HT1080 (cell line): Measurements from ENCODE around the gene GUCD1. TPM values are rescaled to one million over a fixed set of nuclear protein-coding genes. Genes with fewer than 3 reads are reported as not detected.
A peak's percentile ranks its signal among the peaks of the same experiment; 100 is the strongest.

Experiments used
- DNase-seq: peaks from one replicate; pipeline ENCODE4 v3.0.0-alpha.2; 2015; ENCODE audit warnings: low read depth
- total RNA-seq: library from RNA; depleted of rRNA; stranded (reverse); fragments of >200 nt; shearing (Covaris generic); gene quantifications from 2 replicates; pipeline ENCODE4 v1.2.3, GENCODE V29; 2014

GUCD1 gene
- total RNA-seq, 1 experiment from 2014 or later: 172 TPM

GRCh38 chr22:24590596-24591173 is 35.7 kb upstream of the GUCD1 start:
- DNase-seq: no peak

- DNase-seq: no peak
Observed at GRCh38 chr22:24589518-24590030, 34.6 kb upstream of the GUCD1 start.

- no peak for DNase-seq
Observed at GRCh38 chr22:24588757-24589481, 34.0 kb upstream of the GUCD1 start.

GRCh38 chr22:24588381-24588756 is 33.4 kb upstream of the GUCD1 start:
- DNase-seq: peak; percentile 66

GRCh38 chr22:24587948-24588347 is 33.0 kb upstream of the GUCD1 start:
- no peak for DNase-seq

GRCh38 chr22:24587251-24587650 is 32.3 kb upstream of the GUCD1 start:
- DNase-seq: no peak

- no peak for DNase-seq
Observed at GRCh38 chr22:24585927-24586546, 31.1 kb upstream of the GUCD1 start.

GRCh38 chr22:24585461-24585860 is 30.5 kb upstream of the GUCD1 start:
- DNase-seq: no peak

GRCh38 chr22:24584871-24585411 is 30.0 kb upstream of the GUCD1 start:
- no peak for DNase-seq

- DNase-seq: no peak
Observed at GRCh38 chr22:24584166-24584790, 29.3 kb upstream of the GUCD1 start.

- DNase-seq: no peak
Observed at GRCh38 chr22:24583221-24584165, 28.6 kb upstream of the GUCD1 start.

- no peak for DNase-seq
Observed at GRCh38 chr22:24582056-24582814, 27.3 kb upstream of the GUCD1 start.

GRCh38 chr22:24580276-24580675 is 25.3 kb upstream of the GUCD1 start:
- no peak for DNase-seq

- no peak for DNase-seq
Observed at GRCh38 chr22:24579258-24579601, 24.3 kb upstream of the GUCD1 start.

- DNase-seq: no peak
Observed at GRCh38 chr22:24578355-24579257, 23.7 kb upstream of the GUCD1 start.

- no peak for DNase-seq
Observed at GRCh38 chr22:24576778-24577177, 21.8 kb upstream of the GUCD1 start.

- no peak for DNase-seq
Observed at GRCh38 chr22:24571266-24571665, 16.3 kb upstream of the GUCD1 start.

GRCh38 chr22:24567668-24568067 is 12.7 kb upstream of the GUCD1 start:
- no peak for DNase-seq

- no peak for DNase-seq
Observed at GRCh38 chr22:24566899-24567511, 12.1 kb upstream of the GUCD1 start.
